GM08714 (cell line): ENCODE measurements around the gene CCDC157.
"Not testable (repeated sequence)": the region's sequence is repeated elsewhere in the genome, so short reads cannot be mapped to it uniquely, and the experiment has no call there.

Experiments
- H3K4me3 ChIP-seq: fragments of 200-500 bp; sonication (Bioruptor generic); 2 replicates; pipeline ENCODE4 v1.5.1; 2014; ENCODE audit warnings: mild to moderate bottlenecking, low read length, inconsistent platforms
- ZNF274 ChIP-seq: IDR thresholded peaks from 2 replicates; pipeline ENCODE4 v1.6.1; 2012; ENCODE audit warnings: mild to moderate bottlenecking, low read depth, low read length

Gene CCDC157

GRCh38 chr22:30334646-30335045 lies 22.2 kb upstream of the CCDC157 start:
- H3K4me3 ChIP-seq = no peak overlapping the region
- TF ChIP-seq ZNF274 = no peak

- TF ChIP-seq ZNF274 = no peak
- H3K4me3 ChIP-seq = no peak overlapping the region
Measured at GRCh38 chr22:30335236-30335635, 21.6 kb upstream of the CCDC157 start.

GRCh38 chr22:30336752-30337460 lies 19.9 kb upstream of the CCDC157 start:
- no peak overlapping the region for H3K4me3 ChIP-seq
- no peak for TF ChIP-seq ZNF274

- no peak overlapping the region for H3K4me3 ChIP-seq
- no peak for TF ChIP-seq ZNF274
Measured at GRCh38 chr22:30337461-30337778, 19.4 kb upstream of the CCDC157 start.

GRCh38 chr22:30338341-30338740 lies 18.5 kb upstream of the CCDC157 start:
- not testable (repeated sequence) for H3K4me3 ChIP-seq

- no peak for TF ChIP-seq ZNF274
Measured at GRCh38 chr22:30338802-30339201, 18.0 kb upstream of the CCDC157 start.

GRCh38 chr22:30340911-30341685 lies 15.7 kb upstream of the CCDC157 start:
- no peak overlapping the region for H3K4me3 ChIP-seq
- TF ChIP-seq ZNF274 = no peak

More at GRCh38 chr22:30338802-30339201, 18.0 kb upstream of the CCDC157 start:
- no peak overlapping the region for H3K4me3 ChIP-seq

GRCh38 chr22:30344447-30345200 lies 12.2 kb upstream of the CCDC157 start:
- no peak overlapping the region for H3K4me3 ChIP-seq
- TF ChIP-seq ZNF274 = no peak

GRCh38 chr22:30347255-30347892 lies 9.4 kb upstream of the CCDC157 start:
- no peak for TF ChIP-seq ZNF274
- H3K4me3 ChIP-seq = no peak overlapping the region

- no peak for TF ChIP-seq ZNF274
- H3K4me3 ChIP-seq = no peak overlapping the region
Measured at GRCh38 chr22:30348404-30348803, 8.4 kb upstream of the CCDC157 start.

GRCh38 chr22:30348809-30349208 lies 8.0 kb upstream of the CCDC157 start:
- H3K4me3 ChIP-seq = no peak overlapping the region
- TF ChIP-seq ZNF274 = no peak

GRCh38 chr22:30351226-30351625 lies 5.6 kb upstream of the CCDC157 start:
- TF ChIP-seq ZNF274 = no peak
- no peak overlapping the region for H3K4me3 ChIP-seq

GRCh38 chr22:30354644-30355043 lies 2.2 kb upstream of the CCDC157 start:
- H3K4me3 ChIP-seq = no peak overlapping the region
- no peak for TF ChIP-seq ZNF274

- TF ChIP-seq ZNF274 = no peak
- H3K4me3 ChIP-seq = peak overlapping the region; percentile 93
Measured at GRCh38 chr22:30357236-30357570, 396 bp downstream of the CCDC157 start.
